Measurements from ENCODE around the gene PXDN. TPM values are rescaled to one million over a fixed set of nuclear protein-coding genes. Genes with fewer than 3 reads are reported as not detected.

Gene PXDN
- total RNA-seq, 1 experiment from 2014 or later = 3.1 TPM

- in situ Hi-C loops (cut with HindIII; ENCODE audit: low pct_unique_long_range_greater_than_20kb, low sequenced_read_pairs) = no loop called here
- DNase-seq (ENCODE audit: low read depth, low spot score) = no peak
These were observed 161.4 kb downstream of the PXDN start for GRCh38 chr2:1582891-1583341.

- in situ Hi-C loops (cut with HindIII; ENCODE audit: low pct_unique_long_range_greater_than_20kb, low sequenced_read_pairs) = no loop called here
- DNase-seq (ENCODE audit: low read depth, low spot score) = no peak
These were observed 162.2 kb downstream of the PXDN start for GRCh38 chr2:1581965-1582625.
